AG09309 (cell line): ENCODE measurements around the gene FBF1.

Experiments used
- DNase-seq: peaks from one replicate; pipeline ENCODE4 v3.0.0-alpha.2; 2010; ENCODE audit warnings: low read depth
- H3K4me3 ChIP-seq: 2 replicates; pipeline ENCODE4 v1.5.1; 2011; ENCODE audit warnings: mild to moderate bottlenecking, low read depth, low read length, moderate library complexity; ENCODE audit not compliant: control insufficient read depth
- TF ChIP-seq, protein P1 (sequence below): IDR thresholded peaks from 2 replicates; pipeline ENCODE4 v1.5.1; 2011; ENCODE audit warnings: mild to moderate bottlenecking, low read depth, low read length, inconsistent platforms; ENCODE audit not compliant: insufficient read depth, control insufficient read depth; ENCODE audit errors: missing control alignments

Gene FBF1

DNA sequence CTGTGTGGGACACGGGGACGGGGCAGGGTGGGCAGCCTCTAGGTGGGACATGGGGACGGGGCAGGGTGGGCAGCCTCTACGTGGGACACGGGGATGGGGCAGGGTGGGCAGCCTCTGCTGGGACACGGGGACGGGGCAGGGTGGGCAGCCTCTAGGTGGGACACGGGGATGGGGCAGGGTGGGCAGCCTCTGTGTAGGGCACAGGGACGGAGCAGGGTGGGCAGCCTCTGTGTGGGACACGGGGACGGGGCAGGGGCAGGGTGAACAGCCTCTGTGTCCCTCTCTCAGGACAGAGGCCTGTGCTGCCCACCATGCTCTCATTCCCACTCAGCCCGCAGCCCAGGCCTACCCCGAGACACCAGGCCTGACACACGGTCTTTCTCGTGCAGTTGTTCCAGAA, 19.2 kb downstream of the FBF1 start:
- TF ChIP-seq, protein P1, sequence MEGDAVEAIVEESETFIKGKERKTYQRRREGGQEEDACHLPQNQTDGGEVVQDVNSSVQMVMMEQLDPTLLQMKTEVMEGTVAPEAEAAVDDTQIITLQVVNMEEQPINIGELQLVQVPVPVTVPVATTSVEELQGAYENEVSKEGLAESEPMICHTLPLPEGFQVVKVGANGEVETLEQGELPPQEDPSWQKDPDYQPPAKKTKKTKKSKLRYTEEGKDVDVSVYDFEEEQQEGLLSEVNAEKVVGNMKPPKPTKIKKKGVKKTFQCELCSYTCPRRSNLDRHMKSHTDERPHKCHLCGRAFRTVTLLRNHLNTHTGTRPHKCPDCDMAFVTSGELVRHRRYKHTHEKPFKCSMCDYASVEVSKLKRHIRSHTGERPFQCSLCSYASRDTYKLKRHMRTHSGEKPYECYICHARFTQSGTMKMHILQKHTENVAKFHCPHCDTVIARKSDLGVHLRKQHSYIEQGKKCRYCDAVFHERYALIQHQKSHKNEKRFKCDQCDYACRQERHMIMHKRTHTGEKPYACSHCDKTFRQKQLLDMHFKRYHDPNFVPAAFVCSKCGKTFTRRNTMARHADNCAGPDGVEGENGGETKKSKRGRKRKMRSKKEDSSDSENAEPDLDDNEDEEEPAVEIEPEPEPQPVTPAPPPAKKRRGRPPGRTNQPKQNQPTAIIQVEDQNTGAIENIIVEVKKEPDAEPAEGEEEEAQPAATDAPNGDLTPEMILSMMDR = no peak
- DNase-seq = no peak
- no peak overlapping the region for H3K4me3 ChIP-seq

DNA sequence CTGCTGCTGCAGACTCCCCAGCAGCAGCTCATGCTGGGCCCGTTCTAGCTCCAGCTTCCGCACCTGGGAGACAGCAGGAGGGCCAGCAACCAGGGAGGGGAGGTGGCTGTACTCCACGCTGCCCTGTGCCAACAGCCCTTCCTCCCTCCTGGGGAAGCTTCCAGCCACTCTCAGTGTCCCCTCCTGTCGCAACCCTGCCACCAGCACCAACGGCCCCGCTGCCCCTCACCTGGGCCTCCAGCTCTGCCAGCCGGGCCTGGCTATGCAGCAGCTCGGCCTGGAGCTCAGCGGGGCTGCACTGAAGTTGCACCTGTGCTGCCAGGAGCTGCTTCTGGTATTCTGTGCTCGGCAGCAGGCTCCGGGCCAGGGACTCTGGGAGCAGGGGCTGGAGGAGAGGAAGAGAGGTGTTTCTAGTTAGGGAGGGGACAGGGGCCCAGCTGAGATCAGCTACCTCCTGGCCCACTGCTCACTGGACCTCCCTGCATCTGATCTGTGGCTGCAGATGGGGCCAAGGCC, 20.7 kb downstream of the FBF1 start:
- H3K4me3 ChIP-seq = no peak overlapping the region

DNA sequence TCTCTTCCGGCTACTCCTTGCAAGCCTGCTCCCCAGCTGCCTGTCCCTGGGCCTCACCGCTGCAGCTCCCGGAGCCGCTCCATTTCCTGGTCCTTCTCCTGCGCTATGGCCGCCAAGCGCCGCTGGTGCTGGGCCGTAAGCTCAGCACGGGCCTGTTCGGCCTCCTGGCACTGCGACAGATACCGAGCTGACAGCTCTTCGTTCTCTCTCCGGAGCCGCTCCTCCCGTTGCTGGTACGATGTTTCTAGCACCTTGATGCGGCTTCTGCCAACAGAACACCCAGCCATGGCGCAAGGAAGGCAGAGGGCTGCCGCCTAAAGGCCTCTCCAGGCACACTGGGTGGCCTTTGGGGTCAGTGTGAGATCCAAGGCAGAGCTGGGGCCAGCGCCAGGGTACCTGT, 21.2 kb downstream of the FBF1 start:
- TF ChIP-seq, protein P1 = no peak
- DNase-seq = no peak
- no peak overlapping the region for H3K4me3 ChIP-seq

More for the DNA sequence above, 20.7 kb downstream of the FBF1 start:
- no peak for DNase-seq
- TF ChIP-seq, protein P1 = no peak

DNA sequence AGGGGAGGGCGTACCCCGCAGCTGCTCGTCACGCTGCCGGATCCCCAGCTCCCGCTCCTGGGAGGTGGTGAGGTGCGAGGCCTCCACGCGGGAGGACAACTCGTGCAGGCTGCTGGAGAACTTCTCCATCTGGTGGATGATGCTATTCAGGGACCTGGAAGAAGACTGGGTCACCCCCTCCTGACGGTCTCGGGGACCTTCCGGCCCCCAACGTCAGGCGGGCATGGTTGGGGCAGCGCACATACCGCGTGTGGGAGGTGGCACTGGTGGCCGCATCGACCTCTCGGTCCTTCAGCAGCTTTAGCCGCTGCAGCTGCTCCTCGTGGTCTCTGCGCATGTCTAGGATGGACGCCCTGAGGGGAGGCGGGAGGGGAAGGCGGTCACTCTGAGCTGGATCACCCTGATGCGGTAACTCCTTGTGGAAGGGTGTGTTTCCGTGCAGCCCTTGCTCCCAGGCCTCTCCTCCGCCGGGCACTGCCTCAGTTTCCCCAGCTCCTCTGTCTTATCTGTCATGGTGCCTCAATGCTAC, 22.9 kb downstream of the FBF1 start:
- TF ChIP-seq, protein P1 = no peak
- H3K4me3 ChIP-seq = no peak overlapping the region
- no peak for DNase-seq

DNA sequence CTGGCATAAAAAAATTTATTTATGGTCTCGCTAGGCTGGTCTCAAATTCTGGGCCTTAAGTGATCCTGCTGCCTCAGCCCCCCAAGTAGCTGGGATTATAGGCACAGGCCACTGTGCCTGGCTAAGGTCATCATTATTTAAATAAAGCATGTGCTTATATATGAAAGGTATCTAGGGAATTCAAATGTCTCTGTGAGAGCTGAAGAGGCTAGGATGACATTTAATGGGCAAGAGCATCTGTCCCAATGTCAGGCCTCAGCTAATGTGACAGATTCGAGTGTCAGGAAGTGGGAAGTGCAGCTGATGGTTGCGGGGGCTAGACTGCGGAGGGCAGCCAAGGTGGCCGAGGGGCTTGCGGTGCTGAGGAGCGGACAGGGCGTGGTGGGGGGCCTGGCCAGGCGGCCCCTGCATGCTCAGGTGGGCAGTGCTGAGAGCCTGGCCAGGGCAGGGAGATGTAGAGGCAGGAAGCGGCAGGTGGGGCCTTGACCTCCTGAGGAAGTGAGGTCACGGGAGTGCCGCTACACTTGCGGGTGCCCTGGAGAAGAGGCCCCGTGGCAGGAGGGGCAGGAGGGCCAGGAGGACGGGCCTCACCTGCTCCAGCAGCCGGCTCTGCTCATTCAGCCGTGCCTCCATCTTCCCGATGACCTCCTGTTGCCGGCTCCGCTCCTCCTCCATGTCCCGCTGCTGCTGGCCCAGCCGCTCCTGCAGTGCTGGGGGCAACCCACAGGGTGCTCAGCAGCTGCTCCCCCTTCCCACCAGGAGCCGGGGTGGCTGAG, 23.5 kb downstream of the FBF1 start:
- TF ChIP-seq, protein P1 = no peak
- H3K4me3 ChIP-seq = no peak overlapping the region
- no peak for DNase-seq

DNA sequence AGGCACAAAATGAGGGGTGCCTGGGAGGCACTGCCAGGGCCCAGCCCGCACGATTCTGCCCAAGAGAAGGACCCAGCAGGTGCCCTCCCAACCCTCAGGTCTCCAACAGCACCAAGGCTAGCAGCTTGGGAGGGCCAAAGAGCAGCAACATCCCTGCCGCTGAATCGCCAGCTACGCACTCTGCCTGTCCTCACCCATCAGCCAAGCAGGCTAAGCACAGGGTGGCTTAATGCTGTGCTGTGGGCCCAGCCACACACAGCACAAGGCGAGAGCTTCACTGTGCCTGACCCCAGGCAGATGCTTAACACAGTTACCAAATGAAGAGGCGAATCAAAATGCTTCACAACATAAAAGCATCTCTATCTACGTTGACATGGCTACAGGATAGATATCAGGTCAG, 25.6 kb downstream of the FBF1 start:
- no peak for DNase-seq
- H3K4me3 ChIP-seq = no peak overlapping the region
- TF ChIP-seq, protein P1 = no peak
